Omental fat pad (tissue), 4 donors: ENCODE measurements around the gene TANC1. TPM values are rescaled to one million over a fixed set of nuclear protein-coding genes. Genes with fewer than 3 reads are reported as not detected.
A peak's percentile ranks its signal among the peaks of the same experiment; 100 is the strongest.

Experiments
- ATAC-seq: fragments of 150-250 bp; one replicate; pipeline ENCODE4 v1.9.1; 2016; ENCODE audit warnings: mild to moderate bottlenecking, moderate library complexity; ENCODE audit not compliant: low FRiP score
- DNase-seq: peaks from one replicate; pipeline ENCODE4 v3.0.0-alpha.2; 2019; ENCODE audit warnings: low spot score
- total RNA-seq, 4 donors: library from RNA; depleted of rRNA; stranded (reverse); fragments of >200 nt; gene quantifications; one replicate each; pipeline ENCODE4 v1.1.0, GENCODE V29; 2016
- TF ChIP-seq, protein P1 (sequence below), 3 donors: fragments of 450-650 bp; IDR thresholded peaks; one replicate each; pipeline ENCODE4 v1.5.1; 2016 to 2017; ENCODE audit warnings: antibody characterized with exemption in 3 of 3, mild to moderate bottlenecking in 3 of 3, moderate library complexity in 2 of 3

TANC1 gene
- total RNA-seq, 4 donors from 2014 or later, result 26.4 to 72.5 (median 34.9) TPM

- ATAC-seq, result no peak
- no peak for DNase-seq
- TF ChIP-seq, protein P1, sequence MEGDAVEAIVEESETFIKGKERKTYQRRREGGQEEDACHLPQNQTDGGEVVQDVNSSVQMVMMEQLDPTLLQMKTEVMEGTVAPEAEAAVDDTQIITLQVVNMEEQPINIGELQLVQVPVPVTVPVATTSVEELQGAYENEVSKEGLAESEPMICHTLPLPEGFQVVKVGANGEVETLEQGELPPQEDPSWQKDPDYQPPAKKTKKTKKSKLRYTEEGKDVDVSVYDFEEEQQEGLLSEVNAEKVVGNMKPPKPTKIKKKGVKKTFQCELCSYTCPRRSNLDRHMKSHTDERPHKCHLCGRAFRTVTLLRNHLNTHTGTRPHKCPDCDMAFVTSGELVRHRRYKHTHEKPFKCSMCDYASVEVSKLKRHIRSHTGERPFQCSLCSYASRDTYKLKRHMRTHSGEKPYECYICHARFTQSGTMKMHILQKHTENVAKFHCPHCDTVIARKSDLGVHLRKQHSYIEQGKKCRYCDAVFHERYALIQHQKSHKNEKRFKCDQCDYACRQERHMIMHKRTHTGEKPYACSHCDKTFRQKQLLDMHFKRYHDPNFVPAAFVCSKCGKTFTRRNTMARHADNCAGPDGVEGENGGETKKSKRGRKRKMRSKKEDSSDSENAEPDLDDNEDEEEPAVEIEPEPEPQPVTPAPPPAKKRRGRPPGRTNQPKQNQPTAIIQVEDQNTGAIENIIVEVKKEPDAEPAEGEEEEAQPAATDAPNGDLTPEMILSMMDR (IDR thresholded peaks at IDR 0.05), result no peak
These were observed 162.9 kb downstream of the TANC1 start for GRCh38 chr2:159131267-159131913.

DNA sequence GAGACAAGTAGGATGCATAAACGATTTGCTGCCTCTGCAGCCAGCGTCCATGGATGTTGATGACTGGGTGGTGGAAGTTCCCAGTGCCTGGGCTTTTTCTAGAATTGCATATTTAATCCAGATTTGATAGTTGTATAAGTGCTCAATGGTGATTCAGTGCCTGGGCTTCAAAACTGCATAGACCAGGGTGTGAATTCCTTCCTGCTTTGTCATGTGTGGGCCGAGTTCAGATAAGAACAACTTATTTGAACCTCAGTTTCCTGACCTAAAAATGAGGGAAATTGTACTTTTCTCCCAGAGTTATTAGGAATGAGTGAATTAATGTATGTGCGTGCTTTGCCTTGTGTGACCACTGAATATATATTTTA lies 163.5 kb downstream of the TANC1 start:
- ATAC-seq (peak; percentile 92), DNase-seq (no peak)
- TF ChIP-seq, protein P1 (IDR thresholded peaks at IDR 0.05), result no peak

DNA sequence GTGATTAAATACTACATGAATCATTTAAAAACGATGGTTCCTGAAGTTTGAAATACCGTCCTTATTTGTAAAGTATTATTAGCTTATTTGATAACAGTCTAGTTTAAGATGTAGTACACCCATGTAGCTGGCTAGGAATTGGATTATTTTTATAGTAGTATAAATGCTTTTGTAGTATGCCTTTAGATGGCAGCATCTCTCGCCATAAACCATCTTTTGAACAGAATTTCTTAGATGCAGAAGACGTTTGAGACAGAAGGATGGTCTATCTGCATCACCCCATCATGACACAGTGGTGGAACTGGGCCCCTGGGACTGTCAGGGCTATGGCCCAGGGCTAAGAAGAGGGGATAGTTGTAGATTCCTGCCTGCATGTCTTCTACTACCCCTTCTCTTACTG lies 165.4 kb downstream of the TANC1 start:
- ATAC-seq (no peak), DNase-seq (no peak)
- TF ChIP-seq, protein P1 (IDR thresholded peaks at IDR 0.05), result no peak

DNA sequence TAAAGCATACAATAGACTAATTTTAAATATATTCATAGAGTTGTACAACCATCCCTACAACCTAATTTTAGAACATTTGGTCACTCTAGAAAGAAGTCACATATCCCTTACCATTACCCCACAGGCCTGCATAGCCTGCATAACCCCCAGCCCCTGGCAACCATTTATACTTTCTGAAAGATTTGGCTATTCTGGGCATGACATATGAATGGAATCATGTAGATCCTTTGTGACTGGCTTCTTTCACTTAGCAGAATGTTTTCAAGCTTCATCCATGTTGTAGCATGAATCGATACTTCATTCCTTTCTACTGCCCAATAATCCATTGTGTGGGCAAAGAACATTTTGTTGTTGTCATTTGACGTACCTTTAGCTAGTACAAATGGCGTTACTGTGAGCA lies 166.5 kb downstream of the TANC1 start:
- DNase-seq (no peak), ATAC-seq (no peak)
- TF ChIP-seq, protein P1 (IDR thresholded peaks at IDR 0.05), result no peak

DNA sequence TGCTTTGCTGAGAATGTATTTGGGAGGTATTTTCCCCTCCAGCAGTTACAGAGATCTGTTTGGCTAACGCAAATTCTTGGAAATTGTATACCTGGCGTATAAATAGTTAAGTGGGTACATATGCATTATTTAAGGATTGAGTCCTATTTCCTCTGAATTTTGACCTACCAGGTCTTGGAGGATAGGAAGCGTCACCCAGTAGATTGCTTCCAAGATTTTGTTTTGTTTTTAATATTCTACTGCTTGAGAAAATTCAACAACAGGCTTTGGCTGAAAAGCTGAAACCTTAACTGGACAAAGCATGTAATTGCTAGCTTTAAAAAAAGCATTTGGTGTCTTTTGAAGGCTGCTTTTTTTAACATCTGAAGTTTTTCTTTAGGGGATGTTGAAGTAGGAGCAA lies 168.0 kb downstream of the TANC1 start:
- DNase-seq, result no peak
- ATAC-seq, result no peak
- TF ChIP-seq, protein P1 (IDR thresholded peaks at IDR 0.05), result no peak

- peak; percentile 48 for ATAC-seq
- TF ChIP-seq, protein P1 (IDR thresholded peaks at IDR 0.05), result no peak
- no peak for DNase-seq
These were observed 169.2 kb downstream of the TANC1 start for GRCh38 chr2:159137511-159138241.
